GM19023 (cell line): ENCODE results near the gene CDK14.

Source experiments
- ATAC-seq: cut with Tn5 transposase; IDR thresholded peaks from one replicate; pipeline ENCODE4 v1.9.1; 2021; ENCODE audit warnings: mild to moderate bottlenecking, moderate library complexity; ENCODE audit not compliant: unreplicated experiment

CDK14 gene

GRCh38 chr7:91235211-91235832 is 639.2 kb downstream of the CDK14 start:
- ATAC-seq: no peak

GRCh38 chr7:91239171-91239604 is 643.1 kb downstream of the CDK14 start:
- no peak for ATAC-seq

- ATAC-seq: no peak
These were observed 643.7 kb downstream of the CDK14 start for GRCh38 chr7:91239772-91240171.

GRCh38 chr7:91240376-91240941 is 644.3 kb downstream of the CDK14 start:
- ATAC-seq: no peak

- ATAC-seq: no peak
These were observed 646.1 kb downstream of the CDK14 start for GRCh38 chr7:91242097-91242844.

GRCh38 chr7:91243591-91244301 is 647.6 kb downstream of the CDK14 start:
- no peak for ATAC-seq

- no peak for ATAC-seq
These were observed 651.4 kb downstream of the CDK14 start for GRCh38 chr7:91247500-91247899.

- no peak for ATAC-seq
These were observed 652.9 kb downstream of the CDK14 start for GRCh38 chr7:91248996-91249395.

- no peak for ATAC-seq
These were observed 653.5 kb downstream of the CDK14 start for GRCh38 chr7:91249506-91250233.

GRCh38 chr7:91250706-91251105 is 654.6 kb downstream of the CDK14 start:
- ATAC-seq: no peak

GRCh38 chr7:91251877-91252276 is 655.8 kb downstream of the CDK14 start:
- ATAC-seq: no peak
